Bronchial epithelial cell (primary cell): ENCODE data around the gene LCN10. TPM values are rescaled to one million over a fixed set of nuclear protein-coding genes. Genes with fewer than 3 reads are reported as not detected.

Experiments used
- DNase-seq: peaks from one replicate; pipeline ENCODE4 v3.0.0-alpha.2; 2010; ENCODE audit warnings: low read depth
- FAIRE-seq: peaks from 2 replicates; lab custom pipeline; 2011; peaks lifted over from hg19 to GRCh38; lab: Jason Lieb, UNC
- H3K27me3 ChIP-seq: 2 replicates; pipeline ENCODE4 v1.5.1; 2011; ENCODE audit warnings: low read length; ENCODE audit not compliant: control insufficient read depth, insufficient read depth
- H3K36me3 ChIP-seq: 2 replicates; pipeline ENCODE4 v1.5.1; 2011; ENCODE audit warnings: low read length; ENCODE audit not compliant: control insufficient read depth, insufficient read depth
- H3K4me3 ChIP-seq: 2 replicates; pipeline ENCODE4 v1.5.1; 2011; ENCODE audit warnings: mild to moderate bottlenecking, low read depth, low read length, control low read depth
- total RNA-seq: library from RNA; depleted of rRNA; stranded (reverse); fragments of >200 nt; gene quantifications from 2 replicates; pipeline ENCODE4 v1.2.1, GENCODE V29; 2014
- TF ChIP-seq, protein P1 (sequence below): IDR thresholded peaks from 2 replicates; pipeline ENCODE4 v1.5.1; 2011; ENCODE audit warnings: mild to moderate bottlenecking, moderate library complexity, low read length, control low read depth, inconsistent platforms; ENCODE audit not compliant: insufficient read depth, severe bottlenecking

The LCN10 gene
- total RNA-seq, 1 donor from 2014 or later = not detected

- H3K4me3 ChIP-seq = no peak overlapping the region
- FAIRE-seq (no peak), DNase-seq (no peak)
- H3K27me3 ChIP-seq = no peaks in the 10 kb centered on the region
- H3K36me3 ChIP-seq = no peaks in the 10 kb centered on the region
- TF ChIP-seq, protein P1, sequence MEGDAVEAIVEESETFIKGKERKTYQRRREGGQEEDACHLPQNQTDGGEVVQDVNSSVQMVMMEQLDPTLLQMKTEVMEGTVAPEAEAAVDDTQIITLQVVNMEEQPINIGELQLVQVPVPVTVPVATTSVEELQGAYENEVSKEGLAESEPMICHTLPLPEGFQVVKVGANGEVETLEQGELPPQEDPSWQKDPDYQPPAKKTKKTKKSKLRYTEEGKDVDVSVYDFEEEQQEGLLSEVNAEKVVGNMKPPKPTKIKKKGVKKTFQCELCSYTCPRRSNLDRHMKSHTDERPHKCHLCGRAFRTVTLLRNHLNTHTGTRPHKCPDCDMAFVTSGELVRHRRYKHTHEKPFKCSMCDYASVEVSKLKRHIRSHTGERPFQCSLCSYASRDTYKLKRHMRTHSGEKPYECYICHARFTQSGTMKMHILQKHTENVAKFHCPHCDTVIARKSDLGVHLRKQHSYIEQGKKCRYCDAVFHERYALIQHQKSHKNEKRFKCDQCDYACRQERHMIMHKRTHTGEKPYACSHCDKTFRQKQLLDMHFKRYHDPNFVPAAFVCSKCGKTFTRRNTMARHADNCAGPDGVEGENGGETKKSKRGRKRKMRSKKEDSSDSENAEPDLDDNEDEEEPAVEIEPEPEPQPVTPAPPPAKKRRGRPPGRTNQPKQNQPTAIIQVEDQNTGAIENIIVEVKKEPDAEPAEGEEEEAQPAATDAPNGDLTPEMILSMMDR = peak; percentile 76
Measured at GRCh38 chr9:136694163-136694871, 48.4 kb downstream of the LCN10 start.

DNA sequence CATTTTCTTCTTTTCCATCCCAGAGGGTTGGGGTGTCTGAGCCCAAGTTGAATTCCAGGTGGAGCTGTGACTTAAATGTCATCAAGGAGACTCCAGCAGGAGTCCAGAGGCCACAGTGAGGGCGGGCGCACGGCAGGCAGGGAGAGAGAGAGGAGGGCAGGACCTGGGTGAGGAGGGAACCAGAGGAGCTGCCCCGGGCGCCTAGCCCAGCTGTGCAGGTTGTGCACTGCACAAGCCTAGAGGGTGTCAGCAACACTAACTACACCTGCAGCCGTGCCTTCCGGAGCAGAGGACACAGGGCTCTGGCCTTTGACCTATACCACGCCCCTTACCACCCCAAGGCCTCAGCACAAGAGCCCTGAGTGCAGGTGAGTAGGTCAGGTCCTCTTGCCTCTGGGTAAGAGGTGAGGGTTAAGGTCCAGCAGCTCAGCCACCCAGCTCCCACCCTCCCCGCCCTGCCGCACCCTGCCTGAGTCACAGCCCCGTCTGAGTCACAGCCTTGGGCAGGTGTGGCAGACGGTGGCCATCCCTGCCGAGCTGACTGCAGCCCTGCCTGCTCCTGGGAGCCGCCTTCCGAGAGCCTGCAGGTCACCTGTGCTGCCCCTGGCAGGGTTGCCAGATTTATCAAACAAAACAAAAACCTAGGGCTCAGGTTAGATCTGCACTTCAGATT lies 49.1 kb downstream of the LCN10 start:
- TF ChIP-seq, protein P1 = no peak
- DNase-seq (peak; percentile 83), FAIRE-seq (no peak)
- no peaks in the 10 kb centered on the region for H3K36me3 ChIP-seq
- no peaks in the 10 kb centered on the region for H3K27me3 ChIP-seq
- no peak overlapping the region for H3K4me3 ChIP-seq

- Histone ChIP-seq H3K27me3 (no peaks in the 10 kb centered on the region), H3K36me3 (no peaks in the 10 kb centered on the region), H3K4me3 (no peak overlapping the region)
- DNase-seq = no peak
- FAIRE-seq = no peak
- TF ChIP-seq, protein P1 = no peak
Measured at GRCh38 chr9:136693135-136693489, 49.6 kb downstream of the LCN10 start.

GRCh38 chr9:136692185-136693134 lies 50.3 kb downstream of the LCN10 start:
- H3K36me3 ChIP-seq = no peaks in the 10 kb centered on the region
- DNase-seq (no peak), FAIRE-seq (no peak)
- H3K4me3 ChIP-seq = no peak overlapping the region
- H3K27me3 ChIP-seq = no peaks in the 10 kb centered on the region
- TF ChIP-seq, protein P1 = no peak

DNA sequence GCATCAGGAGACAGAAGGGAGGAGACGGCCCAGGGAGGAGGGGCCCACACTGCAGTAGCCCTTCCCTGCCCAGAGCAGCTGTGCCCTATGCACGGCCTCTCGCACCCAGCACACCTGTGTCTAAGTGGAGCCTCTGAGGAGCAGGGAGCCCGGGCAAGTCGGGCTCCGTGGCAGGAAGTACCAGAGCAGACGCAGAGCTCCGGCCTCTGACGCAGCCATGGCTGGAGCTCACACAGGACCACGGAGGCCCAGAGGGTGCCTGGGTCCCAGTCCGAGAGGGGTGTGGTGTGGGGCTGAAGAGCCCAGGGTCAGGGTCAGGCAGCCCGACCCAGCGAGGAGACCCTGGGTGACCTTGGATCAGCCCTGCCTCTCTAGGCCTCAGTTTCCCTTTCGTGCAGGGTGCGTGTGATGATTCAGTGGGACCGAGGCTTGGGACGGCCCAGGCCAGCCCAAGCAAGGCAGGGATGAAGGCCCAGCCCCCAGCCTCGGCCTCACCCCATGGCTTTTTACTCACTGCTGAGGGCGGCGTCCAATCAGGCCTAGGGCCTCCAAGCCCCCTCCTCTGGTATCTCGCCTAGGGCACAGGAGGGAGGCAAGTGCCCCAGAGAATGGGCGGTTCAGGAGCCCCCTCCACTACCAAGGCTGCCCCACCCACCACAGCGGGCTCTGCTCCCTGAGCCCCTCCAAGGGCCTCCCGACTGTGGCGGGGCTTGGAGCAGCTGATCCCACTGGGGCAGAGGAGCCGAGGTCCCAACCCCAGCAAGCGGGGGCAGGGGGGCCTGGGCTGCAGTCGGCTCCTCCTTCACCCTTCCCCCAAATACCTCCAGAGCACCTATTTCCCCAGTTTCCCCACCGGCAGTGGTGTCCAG lies 51.2 kb downstream of the LCN10 start:
- no peak overlapping the region for H3K4me3 ChIP-seq
- TF ChIP-seq, protein P1 = no peak
- H3K36me3 ChIP-seq = no peaks in the 10 kb centered on the region
- H3K27me3 ChIP-seq = no peaks in the 10 kb centered on the region
- FAIRE-seq (no peak), DNase-seq (no peak)
